ENCODE measurements around the gene GPD1. TPM values are rescaled to one million over a fixed set of nuclear protein-coding genes. Genes with fewer than 3 reads are reported as not detected.

GPD1 gene
- total and polyA plus RNA-seq, 10 of the 15 experiments (the other 5 are each of a cell fraction or from before 2014, with no cell fraction given), result 0.04 to 0.61 (median 0.26) TPM; not detected in 1

- ATAC-seq (no peak), FAIRE-seq (no peak), DNase-seq (ENCODE audit: low read depth, low spot score) (no peak)
- Histone ChIP-seq H3K4me1 (ENCODE audit: control insufficient read depth, insufficient read depth, low read length) (no peaks in the 10 kb centered on the region), H3K27me3 (replicated peaks in 1 of 2; ENCODE audit: control insufficient read depth in 2 of 2, insufficient read depth in 2 of 2, low read length in 1 of 2) (no peaks in the 10 kb centered on the region; a peak in 1 of 4 replicates), H3K27ac (ENCODE audit: control insufficient read depth, insufficient read depth) (no peak overlapping the region), H3K4me2 (ENCODE audit: control insufficient read depth, insufficient read depth) (no peak overlapping the region), H3K9ac (ENCODE audit: control insufficient read depth, insufficient read depth, low read length) (no peak overlapping the region), H3K79me2 (ENCODE audit: control insufficient read depth, insufficient read depth, low read length) (no peaks in the 10 kb centered on the region), H3K36me3 (ENCODE audit: control insufficient read depth in 2 of 2, insufficient read depth in 2 of 2, low read length in 1 of 2) (no peaks in the 10 kb centered on the region), H3K4me3 (no peak overlapping the region), H2AFZ (ENCODE audit: control insufficient read depth, low read depth, low read length) (no peak overlapping the region), H4K20me1 (ENCODE audit: control insufficient read depth, insufficient read depth) (no peaks in the 10 kb centered on the region), H3K9me3 (replicated peaks; ENCODE audit: control insufficient read depth, insufficient read depth, low read length) (no peaks in the 10 kb centered on the region)
- ChIA-PET RAD21 (ENCODE audit: unreplicated experiment) (interaction anchor here (1.0 to 7.3 kb wide), 5 partner anchors 10 to 102 kb away, joined by 3 to 74 read pairs (median 5); partner anchors contain the start of gene COX14), POLR2A (interaction anchor here (0.6 to 1.6 kb wide), 2 partner anchors 40 to 102 kb away, joined by 3 to 4 read pairs; no protein-coding TSS in a partner anchor), SMC1A (ENCODE audit: uncharacterized antibody, unreplicated experiment) (interaction anchor here (1.5 to 5.2 kb wide), 4 partner anchors 16 to 103 kb away, joined by 3 to 37 read pairs (median 14); no protein-coding TSS in a partner anchor), CTCF (interaction anchor here (0.7 to 8.0 kb wide), 20 partner anchors 10 to 323 kb away, joined by 3 to 121 read pairs (median 6); partner anchors contain the start of genes COX14 and SMARCD1)
- no peak for TF ChIP-seq PRDM15 (CRISPR knock-in tag; IDR thresholded peaks at IDR 0.05)
- TF ChIP-seq SMARCA5 (IDR thresholded peaks at IDR 0.05), result no peak
- TF ChIP-seq JUNB (IDR thresholded peaks at IDR 0.05), result no peak
- TF ChIP-seq CBX3 (IDR thresholded peaks at IDR 0.05; ENCODE audit: borderline replicate concordance, low read depth), result no peak
- TF ChIP-seq RB1 (IDR thresholded peaks at IDR 0.05; ENCODE audit: borderline replicate concordance), result no peak
- TF ChIP-seq NFIC (IDR thresholded peaks at IDR 0.05; ENCODE audit: low read depth, low read length), result no peak
- TF ChIP-seq ZNF687 (IDR thresholded peaks at IDR 0.05), result no peak
- intact Hi-C loops (cut with micrococcal nuclease; ENCODE audit: unreplicated experiment), result no loop called here
- 75% methylated on average over 3 of the region's 3 CpGs for WGBS (ENCODE audit: insufficient coverage, insufficient replicate concordance, low lambda C conversion rate, missing lambda C conversion rate)
- BruUV-seq (replicated peaks), result no TSS peak
- in situ Hi-C loops (cut with MboI), result loop anchor here (5.0 kb wide), 1 partner anchor 97 kb away; the partner anchor contains the start of gene AQP6
These were observed 34.3 kb upstream of the GPD1 start for GRCh38 chr12:50069539-50069938.

Measured in GM12878 (cell line).